ENCODE data around the gene AHSG. TPM values are rescaled to one million over a fixed set of nuclear protein-coding genes. Genes with fewer than 3 reads are reported as not detected.

AHSG gene
- total and polyA plus RNA-seq, 8 donors, result 0.12 to 1.8 (median 0.24) TPM; not detected in 4

DNA sequence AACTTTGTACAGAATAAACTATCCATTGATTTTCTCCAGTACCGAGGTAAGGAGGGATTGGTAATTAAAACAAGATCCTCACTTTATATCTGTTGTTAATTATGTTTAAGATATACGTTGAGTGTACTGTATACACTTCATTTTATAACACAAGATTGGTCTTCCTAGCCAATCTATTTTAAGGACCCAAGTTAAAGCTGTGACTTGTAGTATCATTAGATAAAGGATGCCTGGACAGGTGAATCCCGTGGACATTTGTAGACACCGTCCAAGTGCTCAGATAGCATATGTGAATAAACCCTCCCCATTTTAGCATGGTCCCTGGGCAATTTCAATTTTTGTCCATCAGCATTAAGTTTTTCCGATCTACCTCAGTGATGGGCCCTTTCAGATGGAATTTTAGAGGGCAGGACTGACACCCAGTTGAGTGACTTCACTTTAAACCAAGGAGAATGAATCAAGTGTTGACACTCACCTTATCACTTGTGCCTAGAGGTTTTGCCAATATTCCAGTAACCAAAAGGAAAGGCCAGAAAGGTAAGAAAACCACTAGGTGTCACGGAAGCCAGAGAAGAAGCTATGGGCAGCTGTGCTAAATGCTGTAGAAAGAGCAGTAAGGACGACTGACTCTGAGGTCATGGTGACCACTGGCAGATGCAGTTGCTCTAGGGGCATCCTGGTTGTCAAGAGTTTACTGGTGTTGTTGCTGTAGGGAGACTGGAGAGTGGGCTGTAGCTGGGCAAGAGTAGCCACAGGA, 9.2 kb downstream of the AHSG start:
- WGBS, 2 donors, result 71 to 80% methylated on average over 7 of the region's 7 CpGs
- Histone ChIP-seq H3K27me3 (no peaks in the 10 kb centered on the region), H3K4me1 (peaks cover 0 to 4% (median 0%) of the 10 kb centered on the region in 3 donors), H3K36me3 (no peaks in the 10 kb centered on the region), H3K9me3 (no peaks in the 10 kb centered on the region), H3K4me3 (no peak overlapping the region), H3K27ac (no peak overlapping the region)
- TF ChIP-seq, protein P1, sequence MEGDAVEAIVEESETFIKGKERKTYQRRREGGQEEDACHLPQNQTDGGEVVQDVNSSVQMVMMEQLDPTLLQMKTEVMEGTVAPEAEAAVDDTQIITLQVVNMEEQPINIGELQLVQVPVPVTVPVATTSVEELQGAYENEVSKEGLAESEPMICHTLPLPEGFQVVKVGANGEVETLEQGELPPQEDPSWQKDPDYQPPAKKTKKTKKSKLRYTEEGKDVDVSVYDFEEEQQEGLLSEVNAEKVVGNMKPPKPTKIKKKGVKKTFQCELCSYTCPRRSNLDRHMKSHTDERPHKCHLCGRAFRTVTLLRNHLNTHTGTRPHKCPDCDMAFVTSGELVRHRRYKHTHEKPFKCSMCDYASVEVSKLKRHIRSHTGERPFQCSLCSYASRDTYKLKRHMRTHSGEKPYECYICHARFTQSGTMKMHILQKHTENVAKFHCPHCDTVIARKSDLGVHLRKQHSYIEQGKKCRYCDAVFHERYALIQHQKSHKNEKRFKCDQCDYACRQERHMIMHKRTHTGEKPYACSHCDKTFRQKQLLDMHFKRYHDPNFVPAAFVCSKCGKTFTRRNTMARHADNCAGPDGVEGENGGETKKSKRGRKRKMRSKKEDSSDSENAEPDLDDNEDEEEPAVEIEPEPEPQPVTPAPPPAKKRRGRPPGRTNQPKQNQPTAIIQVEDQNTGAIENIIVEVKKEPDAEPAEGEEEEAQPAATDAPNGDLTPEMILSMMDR (IDR thresholded peaks at IDR 0.05), result no peak
- ATAC-seq (no peak), FAIRE-seq (no peak), DNase-seq (no peak)
- intact Hi-C loops (cut with DNase I), result no loop called here

DNA sequence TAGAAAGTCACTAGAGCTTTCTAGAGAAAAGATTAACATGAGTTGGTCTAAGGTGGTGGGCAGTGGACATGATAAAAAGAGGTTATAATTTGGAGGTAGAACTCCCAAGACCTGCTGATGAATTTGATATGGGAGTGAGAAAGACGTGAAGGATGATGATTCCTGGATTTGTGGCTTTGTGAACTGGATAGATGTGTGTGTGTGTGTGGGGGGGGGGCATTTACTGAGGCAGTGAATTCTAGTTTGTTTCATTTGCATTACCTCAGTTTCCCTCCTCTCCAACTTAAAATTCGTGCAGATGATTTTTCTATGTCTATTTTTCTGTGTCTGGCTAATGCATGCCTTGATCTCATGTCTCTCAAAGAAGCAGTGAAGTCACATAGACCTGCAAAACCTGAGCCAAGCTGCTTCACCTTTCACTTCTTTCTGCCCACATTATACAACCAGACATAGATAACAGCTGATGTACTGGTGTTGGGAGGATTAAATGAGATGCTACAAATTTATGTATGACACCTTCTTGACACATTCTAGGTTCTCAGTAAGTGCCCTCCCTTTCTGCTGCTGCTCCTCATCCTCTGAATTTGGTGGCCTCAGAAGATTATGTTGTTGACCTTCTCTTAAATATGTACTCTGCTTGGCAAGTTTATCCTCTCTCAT, 9.9 kb downstream of the AHSG start:
- 29 to 51% methylated on average over 2 of the region's 2 CpGs for WGBS, 2 donors
- H3K4me1 ChIP-seq, result no peaks in the 10 kb centered on the region
- no peaks in the 10 kb centered on the region for H3K36me3 ChIP-seq
- no peaks in the 10 kb centered on the region for H3K9me3 ChIP-seq
- no peaks in the 10 kb centered on the region for H3K27me3 ChIP-seq
- no peak overlapping the region for H3K4me3 ChIP-seq
- no peak overlapping the region for H3K27ac ChIP-seq
- FAIRE-seq (no peak), DNase-seq (no peak), ATAC-seq (no peak)
- TF ChIP-seq, protein P1 (IDR thresholded peaks at IDR 0.05), result no peak
- intact Hi-C loops (cut with DNase I), result no loop called here

DNA sequence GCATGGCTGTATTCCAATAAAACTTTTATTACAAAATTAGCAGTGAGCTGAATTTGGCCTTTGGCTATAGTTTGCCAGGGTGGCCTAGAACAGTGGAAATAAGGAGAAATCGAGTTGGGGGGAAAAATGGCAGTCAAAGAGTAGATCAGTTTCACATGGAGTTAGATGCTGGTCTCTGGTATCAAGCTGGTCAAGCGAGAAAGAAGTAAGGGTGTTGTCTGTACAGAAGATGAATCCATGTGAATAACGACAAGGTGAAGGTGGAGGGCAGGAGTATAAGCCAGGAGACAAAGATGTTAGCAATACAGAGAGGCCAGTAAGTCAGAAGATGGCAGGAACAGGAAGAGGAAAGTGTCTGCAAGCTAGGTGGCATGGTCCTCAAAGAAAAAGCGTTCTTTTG, 11.7 kb downstream of the AHSG start:
- no peaks in the 10 kb centered on the region for H3K4me1 ChIP-seq
- H3K9me3 ChIP-seq, result no peaks in the 10 kb centered on the region
- TF ChIP-seq, protein P1 (IDR thresholded peaks at IDR 0.05), result no peak
- H3K4me3 ChIP-seq, result no peak overlapping the region
- intact Hi-C loops (cut with DNase I), result no loop called here
- DNase-seq (no peak), ATAC-seq (no peak), FAIRE-seq (no peak)
- H3K27ac ChIP-seq, result no peak overlapping the region
- no peaks in the 10 kb centered on the region for H3K27me3 ChIP-seq
- 64 to 77% methylated on average over 4 of the region's 4 CpGs for WGBS, 2 donors
- H3K36me3 ChIP-seq, result no peaks in the 10 kb centered on the region

DNA sequence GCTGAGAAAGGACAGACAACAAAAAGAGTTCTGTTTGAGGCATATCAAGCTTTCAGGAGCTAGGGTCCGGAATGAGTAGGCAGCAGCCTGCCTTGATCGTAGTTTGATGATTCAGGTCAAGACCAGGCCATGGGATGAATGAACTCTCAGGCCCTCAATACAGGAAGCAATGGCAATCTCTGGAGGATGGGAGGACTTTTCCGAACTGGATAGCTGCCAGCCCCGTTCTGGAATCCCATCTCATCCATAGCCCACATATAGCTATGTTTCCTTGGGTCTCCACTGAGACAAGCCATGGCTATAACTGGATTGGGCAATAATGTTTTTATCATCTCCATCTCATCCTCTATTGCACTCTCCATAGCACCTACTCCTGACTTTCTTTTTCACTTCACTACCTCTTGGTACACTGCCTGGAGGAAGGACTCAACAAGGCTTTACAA, 12.8 kb downstream of the AHSG start:
- Histone ChIP-seq H3K4me3 (no peak overlapping the region), H3K27ac (no peak overlapping the region), H3K27me3 (no peaks in the 10 kb centered on the region), H3K4me1 (no peaks in the 10 kb centered on the region), H3K9me3 (no peaks in the 10 kb centered on the region), H3K36me3 (no peaks in the 10 kb centered on the region)
- no peak for DNase-seq
- no peak for ATAC-seq
- TF ChIP-seq, protein P1 (IDR thresholded peaks at IDR 0.05), result no peak
- 52 to 71% methylated on average over 4 of the region's 4 CpGs for WGBS, 2 donors
- no peak for FAIRE-seq
- intact Hi-C loops (cut with DNase I), result no loop called here
